NCI-H1694 (cell line): ENCODE measurements around the gene ZBTB46.

Experiments
- DNase-seq: peaks from one replicate; lab custom pipeline; 2025; lab: John Stamatoyannopoulos, UW

The ZBTB46 gene

DNA sequence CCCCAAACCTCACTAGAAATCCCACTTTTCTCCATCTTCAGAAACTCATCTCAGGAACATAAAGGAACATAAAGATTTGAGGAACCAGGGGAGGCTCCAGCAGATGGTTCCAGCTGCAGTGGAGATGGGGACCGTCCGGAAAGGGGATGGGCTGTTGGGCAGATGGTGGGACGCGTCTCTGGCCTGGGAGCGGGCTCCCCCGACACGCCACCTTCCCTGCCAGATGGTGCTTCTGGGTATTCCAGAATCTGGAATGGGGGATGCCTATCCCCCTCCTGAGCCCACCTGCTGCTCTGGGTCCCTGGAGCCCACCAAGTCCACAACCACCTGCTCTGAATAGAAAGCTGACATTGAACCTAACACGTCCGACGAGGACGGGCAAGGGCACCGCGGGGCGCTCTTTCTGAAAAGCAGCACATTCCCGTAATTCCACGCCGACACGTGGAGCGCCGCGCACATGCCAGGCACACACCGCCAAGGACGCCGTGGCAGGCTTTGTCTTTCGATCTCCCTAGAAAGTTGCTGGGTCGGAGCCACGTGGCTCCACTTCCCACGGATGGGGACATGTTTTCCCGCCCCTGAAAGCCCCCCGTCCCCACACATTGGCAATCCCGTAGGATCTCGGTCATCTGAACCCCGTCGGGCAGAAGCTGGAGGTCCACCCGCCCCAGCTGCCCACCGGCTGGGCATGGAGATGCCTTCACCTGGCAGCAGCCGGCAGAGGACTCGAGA is 64.2 kb downstream of the ZBTB46 start:
- DNase-seq = no peak

DNA sequence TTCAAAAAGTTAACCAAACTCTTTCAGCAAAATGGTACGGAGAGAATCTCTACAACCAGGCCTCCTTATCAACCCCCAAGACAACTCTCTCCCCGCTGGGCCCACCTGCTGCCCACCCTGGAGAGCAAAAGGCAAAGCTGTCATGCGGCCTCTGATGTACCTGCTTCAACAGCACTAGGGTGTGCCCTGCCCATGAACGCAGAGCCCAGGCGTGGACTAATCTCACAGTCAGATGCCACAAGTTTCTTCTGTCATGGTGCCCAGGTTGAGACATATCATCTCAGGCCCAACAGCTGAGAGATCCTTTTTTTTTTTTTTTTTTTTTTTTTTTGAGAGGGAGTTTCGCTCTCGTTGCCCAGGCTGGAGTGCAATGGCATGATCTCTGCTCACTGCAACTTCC is 65.2 kb downstream of the ZBTB46 start:
- no peak for DNase-seq

DNA sequence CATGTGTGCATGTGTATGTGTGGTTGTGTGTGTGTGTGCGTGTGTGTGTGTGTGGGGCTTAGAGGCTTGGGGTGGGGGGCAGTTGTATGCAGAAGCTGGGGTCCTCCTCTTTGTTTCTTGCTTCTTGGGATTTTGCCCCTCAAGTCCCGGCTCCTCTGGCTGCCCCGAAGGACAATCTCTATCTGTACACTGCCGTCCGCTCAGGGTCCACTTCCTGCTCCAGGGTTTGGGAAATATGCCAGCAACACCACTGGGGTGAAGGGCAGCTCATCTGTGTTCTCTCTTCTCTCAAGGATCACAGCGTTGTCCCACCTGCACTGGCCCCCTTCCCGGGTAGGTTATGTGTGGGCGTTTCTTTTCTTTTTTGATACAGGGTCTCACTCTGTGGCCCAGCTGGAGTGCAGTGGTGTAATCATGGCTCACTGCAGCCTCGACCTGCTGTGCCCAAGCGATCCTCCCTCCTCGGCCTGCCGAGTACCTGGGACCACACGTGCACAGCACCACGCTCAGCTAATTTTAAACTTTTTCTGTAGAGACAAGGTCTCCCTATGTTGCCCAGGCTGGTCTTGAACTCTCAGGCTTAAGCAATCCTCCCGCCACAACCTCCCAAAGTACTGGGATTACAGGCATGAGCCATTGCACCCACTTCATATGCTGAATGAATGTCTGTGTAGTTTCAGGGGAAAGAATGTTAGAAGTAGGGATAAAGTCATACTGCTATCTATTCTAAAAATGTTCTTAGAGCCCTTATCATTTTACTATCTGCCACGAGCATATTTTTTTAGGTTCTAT is 65.8 kb downstream of the ZBTB46 start:
- no peak for DNase-seq

DNA sequence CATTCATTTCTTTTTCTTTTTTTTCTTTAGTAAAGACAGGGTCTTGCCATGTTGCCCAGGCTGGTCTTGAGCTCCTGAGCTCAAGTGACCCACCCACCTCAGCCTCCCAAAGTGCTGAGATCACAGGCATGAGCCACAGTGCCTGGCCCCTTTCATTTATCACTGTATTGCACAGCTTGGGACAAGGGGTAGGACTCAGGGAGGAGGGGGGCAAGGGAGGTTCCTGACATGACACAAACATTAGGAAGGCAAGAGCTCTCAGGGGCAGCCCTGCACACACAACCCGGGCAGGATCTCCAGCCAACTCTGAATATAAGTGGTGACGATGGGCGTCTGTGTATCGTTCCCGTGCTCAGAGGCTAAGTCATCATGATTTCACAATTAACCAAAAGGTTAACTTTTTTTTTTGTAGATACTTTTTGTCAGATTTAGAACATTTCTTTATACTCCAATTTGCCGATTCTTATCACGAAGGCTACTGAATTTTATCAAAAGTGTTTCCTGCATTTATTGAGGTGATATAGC is 71.6 kb downstream of the ZBTB46 start:
- DNase-seq = no peak

DNA sequence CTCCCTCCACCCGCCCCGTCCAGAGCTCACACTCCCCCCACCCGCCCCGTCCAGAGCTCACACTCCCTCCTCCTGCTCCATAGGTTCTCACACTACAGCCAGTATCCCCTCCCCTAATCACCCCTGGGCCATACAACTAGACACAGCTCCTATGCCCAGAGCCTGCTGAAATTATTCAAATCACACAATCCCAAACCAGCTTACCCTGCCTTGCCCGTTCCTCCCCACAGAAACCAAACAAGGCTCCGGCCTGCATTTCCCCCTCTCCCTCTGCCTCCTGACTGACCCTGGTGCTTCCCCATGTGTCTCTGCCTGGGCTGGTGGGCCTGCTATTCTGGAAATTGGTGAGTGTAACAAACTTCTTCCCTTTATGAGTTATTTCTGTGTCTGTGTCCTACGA is 72.9 kb downstream of the ZBTB46 start:
- DNase-seq = no peak

DNA sequence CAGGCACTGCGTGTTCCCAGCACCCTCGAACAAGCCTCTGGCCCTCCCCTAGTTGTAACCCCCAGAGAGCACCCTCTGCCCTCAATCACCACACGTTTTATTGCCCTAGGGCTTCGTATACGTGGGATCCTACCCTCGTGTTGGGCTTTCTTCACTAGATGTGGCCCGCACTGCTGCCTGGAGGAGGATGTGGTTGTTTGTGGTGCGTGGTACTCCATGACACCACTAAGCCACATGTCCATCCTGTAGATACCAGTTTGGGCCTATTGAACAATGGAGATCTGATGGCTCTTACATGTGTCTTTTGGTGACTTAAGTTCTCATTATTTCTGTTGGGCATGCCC is 74.4 kb downstream of the ZBTB46 start:
- no peak for DNase-seq

DNA sequence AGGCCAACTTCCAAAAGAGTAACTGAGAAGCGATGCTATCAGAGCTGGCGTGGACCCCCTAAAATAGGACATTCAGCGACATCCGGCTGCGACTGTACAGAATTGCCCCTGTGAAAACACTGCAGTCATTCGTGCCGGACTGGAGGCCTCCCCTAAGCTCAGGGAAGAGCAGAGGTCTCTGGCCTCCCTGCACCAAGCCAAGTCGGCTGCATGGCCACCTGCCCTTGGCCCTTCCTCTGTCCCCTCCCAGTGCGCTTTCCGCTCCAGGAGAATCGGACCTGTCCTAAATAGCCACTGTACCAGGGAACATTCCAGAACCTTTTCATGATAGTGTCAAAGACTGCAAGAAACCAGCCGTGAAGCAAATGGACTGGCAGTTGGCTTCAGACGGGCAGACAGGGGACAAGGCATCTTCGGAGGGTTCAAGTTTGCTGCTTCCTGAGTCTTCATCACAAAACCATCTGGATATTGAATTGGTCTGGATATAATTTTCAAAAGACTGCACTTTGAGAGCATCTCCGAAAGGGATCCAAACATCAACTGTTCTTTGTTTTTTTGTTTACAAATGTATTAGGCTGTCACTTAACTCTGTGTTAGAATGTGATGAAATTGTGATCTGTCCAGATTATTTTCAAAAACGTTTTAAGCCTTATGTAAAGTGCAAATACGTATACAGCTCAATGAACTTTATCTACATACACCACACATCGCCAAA is 75.0 kb downstream of the ZBTB46 start:
- DNase-seq = no peak

DNA sequence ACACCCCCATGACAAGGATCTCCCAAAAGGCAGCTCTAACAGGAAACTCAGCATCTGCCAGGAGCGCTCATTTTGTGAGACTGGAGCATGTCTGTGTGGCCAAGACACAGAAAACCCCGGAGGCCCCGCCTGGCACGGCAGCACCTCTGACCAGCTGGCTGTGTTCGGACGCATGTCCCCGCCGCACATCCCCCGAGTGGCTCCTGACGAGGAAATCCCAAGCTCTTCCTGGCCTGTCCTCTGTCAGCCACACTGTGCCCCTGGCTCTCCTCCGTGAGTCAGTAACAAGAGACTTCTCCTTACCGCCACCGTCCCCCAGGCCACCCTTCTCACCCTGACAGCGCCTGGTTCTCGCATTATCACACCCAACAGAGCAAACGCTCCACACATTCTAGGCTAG is 77.1 kb downstream of the ZBTB46 start:
- no peak for DNase-seq

DNA sequence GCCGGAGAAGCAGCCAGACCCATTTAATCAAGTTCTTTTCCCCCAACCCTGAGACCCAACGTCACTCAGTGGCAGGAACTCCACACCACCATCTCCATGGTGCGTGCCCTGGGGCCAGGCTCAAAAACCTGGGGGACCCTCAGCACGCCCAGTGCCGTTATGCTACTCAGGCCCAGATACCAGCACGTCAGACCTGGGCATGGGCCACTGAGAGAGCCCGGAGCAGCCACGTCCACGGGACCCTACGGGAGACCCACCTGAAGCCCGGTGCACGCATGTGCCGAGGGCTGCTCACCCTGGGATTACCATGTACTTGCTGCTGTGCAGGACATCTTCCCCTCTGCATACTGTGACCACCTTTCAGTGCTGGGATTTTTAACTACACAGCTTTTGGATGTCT is 77.7 kb downstream of the ZBTB46 start:
- DNase-seq = no peak

DNA sequence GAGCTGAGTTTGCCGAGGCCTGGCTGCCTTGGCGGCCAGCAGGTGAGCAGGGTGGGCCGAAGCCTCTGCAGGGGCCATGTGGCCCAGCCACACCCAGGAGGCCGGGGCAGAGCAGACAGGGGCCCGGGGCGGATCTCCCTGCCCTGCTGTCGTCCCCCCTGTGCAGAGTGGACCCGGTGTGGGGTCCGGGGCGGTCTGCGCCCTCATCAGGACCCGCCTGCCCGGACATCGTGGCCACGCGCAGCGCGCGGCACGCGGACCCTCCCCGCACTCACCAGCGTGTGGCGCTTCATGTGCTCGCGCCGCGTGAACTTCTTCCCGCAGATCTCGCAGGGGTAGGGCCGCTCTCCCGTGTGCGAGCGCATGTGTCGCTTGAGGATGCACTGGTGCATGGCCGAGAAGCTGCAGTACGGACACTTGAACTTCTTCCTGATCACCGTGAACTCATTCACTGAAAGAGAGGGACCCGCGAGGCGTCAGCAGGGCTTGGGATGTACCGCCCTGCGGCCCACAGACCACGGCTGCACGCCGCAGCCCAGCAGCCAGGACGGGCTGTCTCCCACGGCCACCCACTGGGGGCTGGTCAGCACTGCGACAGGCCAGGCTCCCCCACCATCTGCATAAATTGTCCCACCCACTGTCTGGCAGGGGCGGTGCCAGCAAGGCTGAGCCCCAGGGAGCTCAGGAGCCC is 78.5 kb downstream of the ZBTB46 start:
- DNase-seq = no peak

DNA sequence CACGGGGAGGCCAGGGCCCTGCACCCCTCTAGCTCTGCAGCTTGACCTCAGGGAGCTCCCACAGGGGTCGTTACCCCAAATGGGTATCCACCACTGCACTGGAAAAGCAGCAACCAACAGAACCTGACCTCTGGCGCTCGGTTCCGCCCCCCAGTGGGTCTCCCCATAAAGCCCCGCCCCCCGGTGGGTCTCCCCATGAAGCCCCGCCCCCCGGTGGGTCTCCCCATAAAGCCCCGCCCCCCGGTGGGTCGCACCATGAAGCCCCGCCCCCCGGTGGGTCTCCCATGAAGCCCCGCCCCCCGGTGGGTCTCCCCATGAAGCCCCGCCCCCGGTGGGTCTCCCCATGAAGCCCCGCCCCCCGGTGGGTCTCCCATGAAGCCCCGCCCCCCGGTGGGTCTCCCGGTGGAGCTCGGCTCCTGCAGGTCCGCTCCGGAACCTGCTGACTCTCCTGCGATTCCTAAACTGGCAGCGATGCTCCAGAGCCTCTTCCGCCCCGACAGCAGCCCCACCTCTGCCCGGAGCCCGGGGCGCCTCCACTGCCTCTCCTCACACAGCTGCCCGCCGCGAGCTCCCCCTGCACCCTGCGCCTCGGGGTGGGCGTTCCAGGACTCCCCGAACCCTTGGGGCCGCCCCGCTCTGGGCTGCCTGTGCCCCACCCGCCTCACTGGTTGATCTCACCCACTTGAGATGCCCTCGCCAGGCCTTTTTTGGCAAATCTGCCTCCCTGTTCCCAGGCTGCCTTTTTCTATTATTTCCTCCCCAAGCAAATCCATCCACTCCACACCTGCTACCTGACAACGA is 79.4 kb downstream of the ZBTB46 start:
- no peak for DNase-seq

DNA sequence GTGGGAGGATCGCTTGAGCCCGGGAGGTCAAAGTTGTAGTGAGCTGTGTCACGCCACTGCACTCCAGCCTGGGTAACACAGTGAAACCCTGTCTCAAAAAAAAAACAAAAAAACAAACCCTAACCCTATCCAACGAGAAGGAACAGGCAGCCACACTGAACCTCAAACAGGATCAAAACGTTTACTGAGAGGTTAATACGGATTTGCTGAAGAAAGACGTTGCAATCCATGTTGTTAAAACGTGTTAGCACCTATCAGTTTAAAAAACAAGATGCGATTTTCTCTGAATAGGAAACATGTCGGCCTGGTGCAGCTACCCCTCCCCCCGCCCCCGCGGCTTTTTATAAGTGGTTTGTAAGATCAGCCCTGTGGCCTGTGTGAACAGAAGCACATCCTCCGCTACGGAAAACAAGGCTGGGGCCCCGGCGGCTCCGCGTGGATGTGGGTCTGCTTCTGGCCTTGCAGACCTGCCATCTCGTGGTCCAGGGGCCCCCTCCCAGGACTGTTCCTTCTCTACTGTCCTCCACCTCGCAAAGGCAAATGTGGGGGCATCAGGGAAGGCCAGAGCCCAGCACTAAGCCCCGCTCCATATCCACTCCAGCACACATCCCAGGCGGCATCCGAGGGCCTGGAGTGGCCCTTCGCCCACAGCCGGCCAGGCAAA is 80.1 kb downstream of the ZBTB46 start:
- DNase-seq = no peak

DNA sequence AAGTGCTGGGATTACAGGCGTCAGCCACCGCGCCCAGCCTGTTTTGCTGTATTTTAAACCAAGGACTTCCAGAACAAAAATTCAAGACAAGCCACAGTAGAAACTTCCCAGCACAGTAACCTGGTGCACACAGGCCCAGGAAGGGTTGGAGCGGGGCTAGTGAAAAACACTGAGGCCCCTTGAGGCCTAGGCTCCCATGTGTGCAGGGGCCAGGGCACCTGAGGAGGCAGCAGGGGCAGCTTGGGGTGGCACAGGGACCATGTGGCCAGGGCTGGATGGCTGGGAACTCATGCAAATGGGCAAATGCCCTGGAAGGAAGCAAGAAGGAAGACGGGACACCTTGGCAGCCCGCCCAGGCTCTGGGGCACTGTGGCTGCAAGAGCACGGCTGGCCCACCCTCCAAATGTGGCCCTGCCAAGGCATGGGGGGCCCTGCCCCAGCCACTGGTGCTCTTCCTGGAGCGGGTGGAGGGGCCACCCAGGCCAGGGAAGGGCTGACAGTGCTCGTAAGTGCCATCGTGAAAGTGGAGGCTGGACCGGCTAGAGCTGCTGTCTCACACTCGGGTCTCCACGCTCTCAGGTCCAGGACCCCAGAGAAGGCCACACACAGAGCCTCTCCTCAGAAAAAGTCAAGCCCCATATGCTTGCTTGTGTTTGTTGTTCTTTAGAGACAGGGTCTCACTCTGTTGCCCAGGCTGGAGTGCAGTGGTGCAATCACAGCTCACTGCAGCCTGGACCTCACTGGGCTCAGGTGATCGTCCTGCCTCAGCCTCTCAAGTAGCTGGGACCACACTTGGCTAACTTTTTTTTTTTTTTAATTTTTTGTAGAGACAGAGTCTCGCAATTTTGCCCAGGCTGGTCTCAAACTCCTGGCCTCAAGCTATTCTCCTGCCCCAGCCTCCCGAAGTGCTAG is 81.2 kb downstream of the ZBTB46 start:
- DNase-seq = no peak

DNA sequence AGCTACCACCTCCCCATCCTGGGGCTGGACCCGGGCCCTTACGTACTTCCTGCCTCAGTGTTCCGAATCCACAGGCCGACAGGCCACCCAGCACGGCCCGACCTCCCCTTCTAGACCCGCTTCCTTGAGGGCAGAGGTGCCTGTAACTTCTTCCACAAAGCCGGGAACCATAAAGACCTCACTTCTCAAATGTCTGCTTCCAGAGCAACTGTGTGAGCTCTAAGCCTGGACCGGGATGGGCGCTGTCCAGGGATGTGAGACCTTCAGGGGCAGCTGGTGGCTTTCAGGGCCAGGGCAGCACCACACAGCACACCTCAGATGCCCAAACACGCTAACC is 82.2 kb downstream of the ZBTB46 start:
- no peak for DNase-seq

DNA sequence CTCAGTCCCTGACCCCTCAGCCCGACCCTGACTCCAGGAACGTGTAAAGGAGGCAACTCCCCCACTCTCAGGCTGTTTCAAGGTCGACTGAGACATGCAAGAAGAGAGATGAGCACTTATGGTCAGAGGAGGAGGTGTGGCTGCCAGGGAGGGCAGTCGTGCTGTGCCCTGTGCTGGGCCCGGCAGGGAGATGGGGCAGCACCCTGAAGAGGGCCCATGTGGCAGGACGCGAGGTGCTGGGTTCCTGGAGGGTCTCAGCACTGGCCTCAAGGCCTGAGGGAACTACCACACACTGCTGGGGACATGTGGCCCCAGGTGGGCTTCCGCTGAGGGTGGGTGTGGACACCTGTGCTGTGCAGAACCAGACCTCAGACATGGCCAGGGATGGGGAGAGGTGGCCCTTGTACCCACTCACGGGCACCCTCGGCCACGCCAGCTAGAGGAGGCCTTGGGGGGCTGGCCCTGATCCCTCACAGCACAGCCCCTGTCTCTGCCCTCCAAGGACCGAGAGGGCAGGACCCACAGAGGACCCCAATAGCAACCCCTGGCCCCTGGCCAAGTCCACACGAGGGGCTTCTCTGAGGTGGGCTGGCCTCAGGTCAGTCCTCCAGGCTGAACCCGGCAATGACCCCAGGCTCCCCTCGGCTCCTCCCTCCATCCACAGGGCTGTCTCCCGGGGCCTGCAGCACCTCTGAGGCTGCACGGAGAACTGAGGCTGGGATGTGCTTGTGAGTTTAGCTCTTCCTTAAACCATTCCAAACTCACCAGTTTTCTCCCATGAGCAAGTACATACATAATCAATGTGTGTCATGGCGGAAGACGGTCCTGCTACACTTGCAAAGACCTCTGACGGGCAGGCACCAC is 82.8 kb downstream of the ZBTB46 start:
- no peak for DNase-seq

DNA sequence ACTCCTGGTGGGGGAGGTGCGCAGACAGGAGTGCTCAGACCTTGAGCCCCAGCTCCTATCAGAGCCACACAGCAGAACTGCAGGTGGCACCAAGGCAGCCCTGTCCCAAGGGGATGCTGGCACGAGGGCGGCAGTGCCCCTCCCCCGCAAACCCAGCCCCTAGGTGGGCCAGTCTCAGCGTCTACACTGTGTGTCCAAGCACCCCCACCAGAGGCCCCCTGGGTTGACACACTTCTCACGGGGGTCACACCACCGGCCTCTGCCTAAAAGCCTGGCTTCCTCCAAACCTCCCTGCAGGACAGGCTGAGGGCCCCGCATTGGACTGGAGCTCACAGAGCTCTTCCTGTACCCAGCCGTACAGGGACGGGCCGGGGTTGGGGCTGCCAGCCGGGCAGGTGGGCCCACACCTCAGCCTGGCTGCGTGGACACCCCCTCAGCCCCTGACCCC is 83.4 kb downstream of the ZBTB46 start:
- no peak for DNase-seq

DNA sequence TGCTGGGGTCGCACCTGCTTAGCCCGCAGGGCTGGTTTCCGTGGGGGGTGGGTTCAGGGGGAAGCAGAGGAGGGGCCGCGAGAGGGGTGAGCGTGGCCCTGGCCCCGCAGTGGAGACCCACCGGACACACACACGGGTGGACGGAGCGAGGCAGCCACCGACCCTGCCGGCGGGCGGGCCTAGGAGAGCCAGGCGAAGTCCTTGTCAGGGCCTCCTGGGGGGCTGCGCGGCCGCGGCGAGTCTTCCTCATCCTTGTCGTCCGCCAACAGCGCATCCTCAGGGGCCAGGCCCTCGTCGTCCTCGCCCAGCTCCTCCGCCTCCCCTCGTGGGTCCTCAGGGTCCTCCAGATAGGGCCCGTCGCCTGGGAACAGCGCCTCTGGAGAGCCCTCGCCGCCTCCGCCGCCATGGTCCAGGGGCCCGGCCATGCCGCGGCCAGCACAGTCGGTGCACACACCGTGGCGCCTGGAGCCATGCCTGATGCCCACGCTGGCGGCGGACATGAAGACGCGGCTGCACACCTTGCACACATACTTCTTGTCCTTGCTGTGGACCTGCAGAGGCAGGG is 84.2 kb downstream of the ZBTB46 start:
- no peak for DNase-seq

DNA sequence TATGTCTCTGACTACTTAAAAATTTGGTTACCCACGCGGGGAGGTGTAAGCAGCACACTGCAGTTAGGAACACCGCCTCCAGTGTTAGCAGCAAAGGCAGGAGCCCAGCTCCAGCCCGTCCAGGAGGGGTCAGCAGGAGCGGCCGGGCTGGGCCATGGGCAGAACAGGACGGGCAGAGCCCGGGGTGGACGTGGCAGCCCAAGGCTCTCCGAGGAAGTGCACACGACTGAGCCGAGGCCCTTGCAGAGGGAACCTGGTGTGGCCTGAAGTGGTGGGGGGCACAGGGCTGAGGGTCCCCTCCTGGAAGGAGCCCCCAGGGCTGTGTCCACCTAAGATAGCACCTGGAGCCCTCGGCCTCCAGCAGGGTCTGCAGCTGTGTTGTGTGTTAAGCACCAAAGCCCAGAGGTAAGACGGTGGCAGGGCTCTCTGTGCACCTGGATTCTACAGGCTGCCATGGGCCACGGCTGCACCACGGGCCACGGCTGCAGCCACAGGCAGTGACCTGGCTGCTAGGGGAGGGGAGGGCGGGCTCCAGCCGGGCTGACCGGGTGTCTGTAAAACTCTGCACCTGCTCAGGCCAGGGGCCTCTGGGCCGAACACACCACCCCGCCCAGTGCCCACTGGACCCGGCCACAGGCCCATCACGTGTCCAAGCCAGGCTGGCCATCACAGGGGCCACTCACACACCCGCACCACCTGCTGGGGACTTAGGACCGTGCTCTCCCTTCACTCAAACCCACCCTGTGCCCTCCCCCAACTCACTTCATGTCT is 84.9 kb downstream of the ZBTB46 start:
- DNase-seq = no peak
